ENCODE measurements around the gene DTWD2. TPM values are rescaled to one million over a fixed set of nuclear protein-coding genes. Genes with fewer than 3 reads are reported as not detected.

DTWD2 gene, protein sequence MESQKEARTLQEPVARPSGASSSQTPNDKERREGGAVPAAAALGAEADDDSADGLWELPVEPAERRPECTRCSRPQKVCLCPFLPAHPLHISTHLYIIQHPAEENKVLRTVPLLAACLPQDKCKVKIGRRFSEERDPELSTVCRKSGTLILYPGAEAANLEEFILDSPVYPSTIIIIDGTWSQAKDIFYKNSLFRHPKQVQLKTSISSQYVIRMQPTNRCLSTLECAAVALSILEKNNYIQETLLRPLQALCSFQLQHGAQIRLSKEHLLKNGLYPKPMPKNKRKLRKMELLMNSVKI
- 3.0 and 3.5 TPM in 2 replicates for total RNA-seq

DNA sequence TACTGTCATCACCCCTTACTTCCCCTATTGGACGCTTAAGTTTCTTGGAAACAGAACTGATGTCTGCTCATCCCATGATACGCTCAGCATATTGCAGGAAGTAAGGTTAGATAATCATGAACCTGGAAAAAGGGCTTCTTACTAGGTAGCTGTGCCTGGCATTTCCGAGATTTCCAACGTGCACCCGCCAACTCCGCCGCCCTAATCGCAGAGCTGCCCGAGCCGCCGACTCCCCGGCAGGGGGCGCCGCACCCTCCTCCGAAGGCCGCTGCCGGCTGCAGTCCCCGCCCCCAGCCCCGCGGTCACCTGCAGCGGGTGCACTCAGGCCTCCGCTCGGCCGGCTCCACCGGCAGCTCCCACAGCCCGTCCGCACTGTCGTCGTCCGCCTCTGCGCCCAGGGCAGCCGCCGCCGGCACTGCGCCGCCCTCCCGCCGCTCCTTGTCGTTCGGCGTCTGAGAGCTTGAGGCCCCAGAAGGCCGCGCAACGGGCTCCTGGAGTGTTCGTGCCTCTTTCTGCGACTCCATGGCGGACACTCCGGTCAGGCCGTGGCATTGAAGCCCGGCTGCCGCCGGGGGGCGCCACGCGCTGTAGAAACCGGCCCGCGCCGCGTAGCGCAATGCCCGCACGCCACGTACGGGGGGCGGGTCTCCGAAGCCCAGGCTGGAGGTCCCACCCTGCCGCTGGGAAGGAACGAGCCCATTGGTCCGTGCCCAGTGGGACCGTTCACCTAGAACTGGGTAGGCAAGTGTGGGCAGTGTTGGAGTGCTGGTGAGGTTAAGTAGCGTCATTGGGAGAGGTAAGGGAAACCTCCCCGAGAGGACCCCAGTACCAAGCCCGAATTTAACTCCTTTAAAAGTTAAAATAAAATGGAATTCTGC lies at the start of gene DTWD2:
TSS of gene DTWD2 (minus strand) at position 560 of the 878 bp plus-strand sequence. CDS start at position 524, 36 bp downstream.

Other genes starting within 250 kb of the DTWD2 start
- 33.7 and 36.6 TPM in 2 replicates for gene DMXL1, start 82.5 kb upstream of the DTWD2 start, total RNA-seq

Data from smooth muscle cell of bladder (primary cell).